ENCODE measurements around the gene EID1.

GRCh38 chr15:48888191-48888590, 10.3 kb downstream of the EID1 start:
- TF ChIP-seq CTCF (conservative IDR thresholded peaks at IDR 0.05; ENCODE audit: low read depth, low read length), result no peak
- TF ChIP-seq EZH2 (IDR thresholded peaks at IDR 0.05; ENCODE audit: borderline replicate concordance, low read depth, low read length, poor library complexity, severe bottlenecking), result no peak

All from A673 (cell line).